HG03432 (cell line): Measurements from ENCODE around the gene IRF2BPL.

Experiments used
- ATAC-seq: cut with Tn5 transposase; IDR thresholded peaks from one replicate; pipeline ENCODE4 v1.9.1; 2021; ENCODE audit warnings: mild to moderate bottlenecking, moderate library complexity; ENCODE audit not compliant: unreplicated experiment

IRF2BPL gene

DNA sequence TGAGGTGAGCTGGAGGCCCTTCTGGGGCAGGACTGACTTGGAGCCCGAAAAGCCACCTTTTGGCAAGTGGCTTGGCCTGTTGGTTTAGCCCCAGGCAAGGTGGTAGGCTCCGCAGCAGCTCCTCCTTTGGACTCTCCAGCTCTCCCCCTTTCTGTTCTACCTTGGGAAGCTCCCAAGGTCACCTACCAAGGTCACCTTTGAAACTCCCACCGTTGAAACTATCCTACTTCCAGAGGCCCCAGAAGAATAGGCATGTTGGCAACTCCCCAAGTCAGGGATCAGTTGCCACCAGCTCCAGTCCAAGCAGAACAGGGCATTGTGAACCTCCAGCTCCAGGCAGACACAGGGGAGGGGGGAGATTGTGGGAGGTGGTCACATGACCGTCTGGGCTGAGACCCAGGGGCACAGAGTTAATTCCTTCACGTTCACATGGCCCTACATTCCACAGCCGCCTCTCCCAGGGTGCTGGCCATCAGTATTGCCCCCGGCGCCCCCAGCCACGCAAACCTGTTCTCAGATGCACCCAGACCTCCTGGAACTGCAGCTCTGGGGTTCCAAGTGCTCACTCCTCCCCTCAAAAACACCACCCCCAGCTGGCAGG is 14.4 kb downstream of the IRF2BPL start:
- no peak for ATAC-seq

DNA sequence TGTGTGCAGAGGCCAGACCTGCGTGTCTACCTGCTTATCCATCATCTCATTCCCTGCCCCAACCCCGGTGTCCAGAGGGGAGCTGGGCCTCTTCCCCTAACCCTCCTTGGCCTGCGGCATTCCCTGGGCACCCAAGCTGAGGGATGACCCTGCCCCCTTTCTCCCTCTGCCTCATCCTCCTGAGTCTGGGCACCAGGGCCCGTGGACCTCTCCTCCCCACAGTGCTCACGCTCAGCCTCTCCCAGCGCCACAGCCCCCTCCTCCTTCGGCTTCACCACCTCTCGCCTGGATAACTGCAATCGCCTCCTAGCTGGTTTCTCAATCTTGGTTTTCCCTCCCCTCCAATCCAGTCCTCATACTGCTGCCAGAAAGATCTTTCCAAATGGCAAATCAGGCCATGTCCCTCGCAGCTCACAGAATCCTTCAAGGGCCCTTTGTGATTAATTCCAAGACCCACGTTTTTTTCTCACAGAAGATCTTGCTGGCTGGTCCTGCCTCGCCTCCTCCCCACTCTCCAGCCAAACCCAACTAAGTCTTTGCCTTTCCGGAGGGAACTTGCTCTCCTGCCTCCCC is 16.2 kb downstream of the IRF2BPL start:
- ATAC-seq = no peak

GRCh38 chr14:77011245-77011644 is 17.3 kb downstream of the IRF2BPL start:
- ATAC-seq = no peak

- no peak for ATAC-seq
Measured at GRCh38 chr14:77009014-77009413, 19.5 kb downstream of the IRF2BPL start.

GRCh38 chr14:77008541-77008940 is 20.0 kb downstream of the IRF2BPL start:
- ATAC-seq = no peak

GRCh38 chr14:77007975-77008421 is 20.5 kb downstream of the IRF2BPL start:
- no peak for ATAC-seq

- no peak for ATAC-seq
Measured at GRCh38 chr14:77007183-77007974, 21.1 kb downstream of the IRF2BPL start.

DNA sequence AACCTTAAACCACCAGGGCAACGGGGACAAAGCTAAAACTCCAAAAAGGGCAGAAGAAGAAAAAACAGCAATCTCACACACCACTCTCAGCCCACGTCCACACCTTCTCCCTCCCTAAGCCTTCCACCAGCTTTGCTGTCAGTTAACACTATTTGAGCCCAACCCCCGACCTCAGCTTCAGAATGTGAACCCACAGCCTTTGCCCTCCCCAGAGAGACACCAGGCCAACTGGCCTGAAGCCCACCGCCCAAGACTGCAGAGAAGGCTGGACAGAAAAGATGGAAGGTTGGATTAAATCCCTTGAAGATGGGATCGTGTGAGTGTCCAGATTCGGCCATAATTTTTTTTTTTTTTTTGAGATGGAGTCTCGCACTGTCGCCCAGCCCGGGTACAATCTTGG is 22.4 kb downstream of the IRF2BPL start:
- no peak for ATAC-seq

GRCh38 chr14:77005559-77005958 is 22.9 kb downstream of the IRF2BPL start:
- ATAC-seq = no peak

DNA sequence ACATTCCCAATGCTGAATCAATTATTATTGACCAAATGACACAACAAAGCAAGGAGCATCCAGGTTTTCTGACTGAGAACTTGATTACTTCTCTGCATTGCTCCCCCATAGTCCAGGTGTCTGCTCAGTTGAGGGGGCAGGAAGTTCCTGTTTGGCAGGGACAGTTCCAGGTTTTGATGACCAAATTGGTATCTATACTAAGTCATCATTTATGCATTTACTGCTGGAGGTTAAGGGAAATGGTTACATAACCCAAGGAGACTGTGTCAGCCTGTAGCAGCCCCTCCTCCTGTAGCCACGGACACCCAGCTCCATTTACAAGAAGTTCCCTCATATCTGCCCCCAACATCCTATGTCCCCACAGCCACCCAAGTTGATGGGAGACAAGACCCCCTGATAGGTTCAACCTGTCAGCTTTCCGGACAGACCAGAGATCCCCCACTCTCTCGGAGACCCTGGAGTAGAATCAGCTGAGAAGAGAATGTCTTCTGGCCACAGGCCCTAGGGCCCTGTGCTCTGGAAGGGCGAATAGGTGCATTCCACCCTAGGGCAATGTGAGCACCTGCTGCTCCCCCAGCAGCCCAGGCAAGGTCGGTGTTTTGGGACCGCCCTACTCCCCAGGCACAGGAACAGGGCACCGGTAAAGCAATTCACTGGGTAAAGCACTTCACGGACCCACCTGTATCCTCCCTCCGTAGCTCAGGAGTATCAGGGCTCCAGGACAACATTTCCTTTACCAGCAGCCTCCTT is 23.6 kb downstream of the IRF2BPL start:
- ATAC-seq = no peak

DNA sequence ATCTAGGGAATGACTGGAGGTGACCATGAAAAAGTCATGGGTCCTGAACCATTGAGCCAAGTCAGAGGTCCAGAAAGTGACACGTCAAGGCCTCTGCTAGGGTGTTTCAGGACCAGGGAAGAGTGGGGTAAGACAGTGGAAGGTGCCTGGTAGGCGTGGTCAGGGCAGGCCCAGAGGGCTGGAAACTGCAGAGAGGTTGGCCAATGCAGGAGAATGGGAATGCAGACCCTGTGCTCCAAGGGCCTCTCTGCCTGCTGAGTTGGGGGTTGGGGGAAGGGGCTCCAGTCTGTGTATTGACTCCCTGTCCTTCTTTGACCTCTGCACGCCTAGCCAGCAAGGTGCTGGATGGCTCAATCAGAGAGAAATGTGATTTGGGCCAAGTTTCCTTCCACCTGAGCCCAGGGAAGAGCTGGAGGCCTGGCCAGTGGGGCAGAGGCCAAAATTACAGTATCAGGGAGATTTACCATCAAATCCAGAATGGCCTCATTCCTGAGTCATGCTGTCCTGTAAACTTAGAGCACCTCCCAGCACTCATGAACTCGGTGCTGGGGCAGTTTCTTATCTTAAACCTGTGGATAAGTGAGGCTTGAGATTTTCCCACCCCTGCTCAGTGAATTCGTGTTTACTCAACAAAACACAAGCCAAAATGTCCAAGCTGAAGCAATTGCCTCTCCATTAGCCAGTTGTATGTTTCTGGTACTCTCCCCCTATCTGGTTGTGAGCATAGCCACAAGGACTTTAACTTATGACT is 24.4 kb downstream of the IRF2BPL start:
- no peak for ATAC-seq

GRCh38 chr14:77002889-77003288 is 25.6 kb downstream of the IRF2BPL start:
- no peak for ATAC-seq

DNA sequence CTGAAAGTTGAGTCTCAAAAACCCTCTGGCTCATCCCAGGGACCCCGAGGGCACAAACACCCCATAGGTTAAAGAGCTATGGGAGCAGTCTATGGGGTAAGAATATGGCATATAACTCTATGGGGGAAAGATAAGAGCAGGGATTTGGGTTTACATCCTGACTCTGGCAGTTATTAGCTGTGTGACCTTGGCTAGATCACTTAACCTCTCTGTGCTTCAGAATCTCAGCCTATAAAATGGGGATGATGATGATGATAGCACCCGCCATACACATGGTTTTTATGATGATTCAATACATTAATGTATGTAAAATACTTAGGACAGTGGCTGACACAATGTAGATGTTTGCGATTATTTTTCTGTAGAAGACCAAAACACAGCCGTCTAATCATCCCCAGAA is 26.2 kb downstream of the IRF2BPL start:
- no peak for ATAC-seq

DNA sequence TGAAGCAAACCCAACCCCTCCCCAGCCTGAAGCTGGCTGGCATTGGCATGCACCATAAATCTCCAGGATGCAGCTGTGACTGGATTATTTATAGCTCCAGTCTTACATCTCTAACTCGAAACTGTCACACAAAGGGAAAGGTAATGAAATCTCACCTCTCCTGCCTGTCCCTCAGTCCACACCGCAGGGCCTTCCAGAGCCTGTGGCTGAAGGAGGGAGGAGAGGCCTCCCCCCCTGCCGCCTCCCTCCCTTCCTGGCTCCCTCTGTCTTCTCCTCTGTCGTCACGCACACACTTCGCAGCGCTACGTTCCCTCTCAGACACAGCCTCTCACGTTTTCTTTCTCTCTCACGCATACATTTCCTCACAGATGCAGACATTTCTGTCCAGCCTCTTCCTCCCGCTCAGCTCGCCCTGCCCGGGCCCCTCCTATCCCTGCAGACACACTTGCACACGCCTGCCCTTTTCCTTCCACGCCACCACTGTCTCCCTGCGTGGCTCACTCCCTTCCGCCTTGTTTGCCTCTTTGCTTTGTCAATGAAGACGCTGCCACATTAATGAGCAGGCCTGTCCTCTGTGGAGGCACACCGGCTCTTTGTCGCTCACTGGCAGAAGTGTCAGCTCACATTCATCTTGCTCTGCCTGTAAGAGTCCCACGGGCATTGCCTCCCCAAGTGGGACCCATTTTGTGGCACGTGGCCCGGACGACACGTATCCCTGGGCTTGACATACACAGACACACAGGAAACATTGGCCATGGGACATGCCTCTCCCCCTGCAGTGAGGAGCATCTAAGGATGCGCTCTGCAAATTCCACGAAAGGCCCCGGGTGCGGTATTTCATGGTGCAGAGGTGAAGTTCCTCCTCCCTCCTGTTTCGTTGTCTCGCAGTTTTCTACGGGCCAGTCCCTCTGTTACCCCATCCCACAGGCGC is 27.9 kb downstream of the IRF2BPL start:
- peak; percentile 63 for ATAC-seq

DNA sequence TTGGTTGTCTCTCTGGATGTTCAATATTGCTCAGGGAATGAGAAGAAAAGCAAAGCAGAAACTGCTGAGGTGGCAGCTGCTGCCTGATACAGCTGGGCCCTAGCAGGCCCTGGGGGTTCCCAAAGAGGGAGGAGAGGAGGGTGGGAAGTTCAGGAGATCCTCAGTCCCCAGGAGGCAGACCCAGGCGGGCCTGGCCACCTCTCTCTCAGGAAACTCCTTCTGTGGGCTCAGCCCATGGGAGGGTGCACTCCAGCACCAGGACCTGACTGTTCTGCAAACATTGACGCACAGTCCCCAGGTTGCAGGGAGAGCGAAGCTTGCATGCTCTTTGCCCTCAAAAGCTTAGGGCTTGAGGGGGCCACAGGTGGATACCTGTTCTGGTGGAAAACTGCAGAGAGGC is 29.6 kb downstream of the IRF2BPL start:
- ATAC-seq = no peak

DNA sequence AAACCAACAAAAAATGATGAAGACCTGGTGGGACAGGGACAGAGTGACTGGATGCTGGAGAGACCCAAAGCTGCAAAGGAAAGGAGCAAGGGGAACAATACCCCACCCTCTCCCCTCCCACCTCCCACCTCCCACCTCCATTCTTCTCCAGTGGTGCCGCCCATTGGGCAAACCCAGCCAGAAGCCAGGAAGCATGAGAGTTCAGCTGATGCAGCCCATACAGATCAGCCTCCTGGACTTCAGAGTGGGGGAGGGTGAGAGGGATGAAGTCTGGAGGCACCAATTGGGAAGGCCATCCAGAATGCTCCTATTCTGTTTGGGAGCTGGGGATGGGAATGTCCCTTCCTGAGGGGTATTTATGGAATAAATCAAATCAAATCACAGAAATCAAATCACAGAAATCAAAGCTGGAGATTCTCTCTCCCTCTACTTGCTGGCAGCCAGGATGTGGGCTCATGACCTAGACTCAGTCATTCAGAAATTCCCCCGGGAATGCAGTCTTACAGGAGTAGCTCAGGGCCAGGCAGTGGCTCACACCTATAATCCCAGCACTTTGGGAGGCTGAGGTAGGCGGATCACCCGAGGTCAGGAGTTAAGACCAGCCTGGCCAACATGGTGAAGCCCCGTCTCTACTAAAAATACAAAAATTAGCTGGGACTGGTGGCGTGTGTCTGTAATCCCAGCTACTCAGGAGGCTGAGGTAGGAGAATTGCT is 31.1 kb downstream of the IRF2BPL start:
- no peak for ATAC-seq

DNA sequence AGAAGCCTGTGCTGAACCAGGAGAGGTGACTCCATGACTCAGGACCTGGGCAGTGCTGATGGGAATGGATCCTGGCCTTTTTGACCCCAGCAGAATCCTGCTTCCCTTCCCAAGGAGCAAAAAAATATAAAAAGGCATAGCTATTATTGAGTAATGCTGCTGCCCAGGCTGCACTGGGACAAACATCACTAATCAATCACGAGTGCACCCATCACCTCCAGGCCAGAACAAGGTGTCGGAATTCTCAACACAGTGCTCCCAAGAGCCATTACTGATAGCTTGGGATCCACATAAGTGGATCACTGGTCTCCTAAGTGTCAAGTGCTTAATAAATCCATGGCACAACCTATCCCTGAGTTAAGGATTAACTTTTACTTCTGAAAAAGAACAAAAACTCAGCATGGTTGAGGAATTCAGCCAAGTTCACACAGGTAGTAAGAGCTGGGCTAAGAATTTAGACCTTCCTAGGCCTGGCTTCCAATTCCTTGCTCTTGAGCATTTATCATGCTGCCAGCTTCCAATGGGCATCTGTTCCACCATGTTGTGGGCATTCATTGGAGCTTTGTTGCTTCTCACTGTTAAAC is 31.9 kb downstream of the IRF2BPL start:
- ATAC-seq = no peak

- no peak for ATAC-seq
Measured at GRCh38 chr14:76995279-76996035, 33.1 kb downstream of the IRF2BPL start.
